GM12864 (cell line): ENCODE data around the gene CCDC195.

ENCODE experiments used
- DNase-seq: peaks from one replicate; pipeline ENCODE4 v3.0.0-alpha.2; 2011; ENCODE audit warnings: low read depth
- H3K4me3 ChIP-seq: 2 replicates; pipeline ENCODE4 v1.5.1; 2011; ENCODE audit warnings: mild to moderate bottlenecking, low read depth, low read length, control low read depth
- CTCF ChIP-seq: IDR thresholded peaks from 2 replicates; pipeline ENCODE4 v1.5.1; 2011; ENCODE audit warnings: low read depth, mild to moderate bottlenecking, moderate library complexity, low read length, control low read depth, inconsistent platforms; ENCODE audit errors: missing control alignments

Gene CCDC195

GRCh38 chr2:224691563-224691962 is 24.6 kb downstream of the CCDC195 start:
- no peak overlapping the region for H3K4me3 ChIP-seq
- no peak for TF ChIP-seq CTCF
- DNase-seq, result no peak

GRCh38 chr2:224690868-224691267 is 25.3 kb downstream of the CCDC195 start:
- no peak for TF ChIP-seq CTCF

GRCh38 chr2:224689539-224689938 is 26.6 kb downstream of the CCDC195 start:
- no peak for TF ChIP-seq CTCF
- DNase-seq, result no peak
- H3K4me3 ChIP-seq, result no peak overlapping the region

More at GRCh38 chr2:224690868-224691267, 25.3 kb downstream of the CCDC195 start:
- no peak overlapping the region for H3K4me3 ChIP-seq
- no peak for DNase-seq

GRCh38 chr2:224688997-224689396 is 27.2 kb downstream of the CCDC195 start:
- TF ChIP-seq CTCF, result no peak
- no peak overlapping the region for H3K4me3 ChIP-seq
- no peak for DNase-seq

GRCh38 chr2:224687156-224687555 is 29.0 kb downstream of the CCDC195 start:
- no peak for DNase-seq
- no peak overlapping the region for H3K4me3 ChIP-seq
- no peak for TF ChIP-seq CTCF

- DNase-seq, result no peak
- no peak overlapping the region for H3K4me3 ChIP-seq
- TF ChIP-seq CTCF, result no peak
Measured at GRCh38 chr2:224685121-224685520, 31.0 kb downstream of the CCDC195 start.

GRCh38 chr2:224682134-224682533 is 34.0 kb downstream of the CCDC195 start:
- H3K4me3 ChIP-seq, result no peak overlapping the region
- no peak for TF ChIP-seq CTCF
- no peak for DNase-seq
